Stimulated activated CD4-positive, alpha-beta T cell treated with anti-CD3 and anti-CD28 coated beads, TNF-alpha, amount 100 ng/mL, for 48 hours (primary cell): ENCODE results near the gene GPM6B.
"Not testable (repeated sequence)": the region's sequence is repeated elsewhere in the genome, so short reads cannot be mapped to it uniquely, and the experiment has no call there.

Source experiments
- DNase-seq, 3 donors: peaks; one replicate each; pipeline ENCODE4 v3.0.0-alpha.2; 2020; ENCODE audit warnings: low read depth in 3 of 3

Gene GPM6B

DNA sequence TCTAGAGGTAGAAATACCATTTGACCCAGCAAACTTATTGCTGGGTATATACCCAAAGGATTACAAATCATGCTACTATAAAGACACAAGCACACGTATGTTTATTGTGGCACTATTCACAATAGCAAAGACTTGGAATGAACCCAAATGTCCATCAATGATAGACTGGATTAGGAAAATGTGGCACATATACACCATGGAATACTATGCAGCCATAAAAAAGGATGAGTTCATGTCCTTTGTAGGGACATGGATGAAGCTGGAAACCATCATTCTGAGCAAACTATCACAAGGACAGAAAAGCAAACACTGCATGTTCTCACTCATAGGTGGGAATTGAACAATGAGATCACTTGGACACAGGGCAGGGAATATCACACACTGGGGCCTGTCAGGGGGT lies 86.4 kb downstream of the GPM6B start:
- not testable (repeated sequence) for DNase-seq

DNA sequence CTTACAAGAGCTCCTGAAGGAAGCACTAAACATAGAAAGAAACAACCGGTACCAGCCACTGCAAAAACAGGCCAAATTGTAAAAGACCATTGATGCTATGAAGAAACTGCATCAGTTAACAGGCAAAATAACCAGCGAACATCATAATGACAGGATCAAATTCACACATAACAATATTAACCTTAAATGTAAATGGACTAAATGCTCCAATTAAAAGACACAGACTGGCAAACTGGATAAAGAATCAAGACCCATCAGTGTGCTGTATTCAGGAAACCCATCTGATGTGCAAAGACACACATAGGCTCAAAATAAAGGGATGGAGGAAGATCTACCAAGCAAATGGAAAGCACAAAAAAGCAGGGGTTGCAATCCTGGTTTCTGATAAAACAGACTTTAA lies 90.3 kb downstream of the GPM6B start:
- DNase-seq: not testable (repeated sequence)

DNA sequence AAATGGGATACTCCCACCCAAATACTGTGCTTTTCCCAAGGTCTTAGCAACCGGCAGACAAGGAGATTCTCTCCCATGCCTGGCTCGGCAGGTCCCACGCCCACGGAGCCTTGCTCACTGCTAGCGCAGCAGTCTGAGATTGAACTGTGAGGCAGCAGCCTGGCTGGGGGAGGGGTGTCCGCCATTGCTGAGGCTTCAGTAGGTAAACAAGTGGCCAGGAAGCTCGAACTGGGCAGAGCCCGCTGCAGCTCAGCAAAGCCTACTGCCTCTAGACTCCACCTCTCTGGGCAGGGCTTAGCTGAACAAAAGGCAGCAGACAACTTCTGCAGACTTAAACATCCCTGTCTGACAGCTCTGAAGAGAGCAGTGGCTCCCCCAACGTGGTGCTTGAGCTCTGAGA lies 92.0 kb downstream of the GPM6B start:
- DNase-seq: not testable (repeated sequence)

DNA sequence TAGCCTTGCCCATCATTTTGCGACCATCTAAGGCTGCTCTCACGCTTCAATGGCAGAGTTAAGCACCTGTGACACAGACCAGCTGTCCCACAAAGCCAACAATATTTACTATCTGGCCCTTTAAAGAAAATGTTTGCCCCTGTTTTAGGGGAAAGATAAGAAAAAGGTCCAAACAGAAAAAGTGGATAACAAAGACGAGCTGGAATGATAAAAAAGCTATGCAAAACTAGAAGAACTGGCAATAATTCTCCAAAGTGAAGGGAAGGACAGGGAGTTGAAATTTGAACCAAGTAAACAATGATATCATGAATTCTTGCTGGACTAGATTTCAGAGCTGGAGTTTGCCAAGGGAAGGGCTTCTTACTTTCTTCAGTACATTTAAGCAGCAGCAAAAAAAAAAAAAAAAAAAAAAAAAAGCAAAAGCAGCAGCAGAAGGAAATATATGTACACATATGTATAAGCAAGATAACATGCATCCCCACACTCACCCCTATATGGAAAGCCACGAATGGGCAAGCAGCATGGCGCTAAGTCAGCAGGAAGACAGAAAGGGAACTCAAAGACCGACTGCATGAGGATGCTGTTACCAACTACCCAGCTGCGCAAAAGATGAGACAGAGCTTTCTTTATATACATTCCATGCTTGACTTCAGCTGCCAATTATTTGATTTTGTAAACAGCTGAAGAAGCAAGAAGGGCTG lies 94.9 kb downstream of the GPM6B start:
- no peak for DNase-seq

DNA sequence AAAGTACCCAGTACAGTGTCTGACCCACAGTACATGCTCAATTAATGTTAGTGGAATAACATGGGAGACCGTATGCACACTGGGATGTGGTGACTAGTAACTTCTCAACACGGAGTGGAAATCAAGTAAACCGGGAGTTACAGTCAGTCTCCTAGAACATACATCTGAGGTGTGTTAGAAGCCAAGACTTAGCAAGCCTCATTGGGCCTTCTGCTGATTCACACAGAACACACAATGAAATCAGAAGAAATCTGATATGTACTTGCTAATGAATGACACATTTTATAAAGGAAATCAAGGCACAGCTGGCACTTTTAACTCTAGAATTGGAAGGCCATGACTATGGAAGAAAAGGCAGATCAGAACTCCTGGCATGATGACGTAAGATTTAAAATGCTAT lies 95.5 kb downstream of the GPM6B start:
- DNase-seq: no peak
